Measurements from ENCODE around the gene AKAP10. TPM values are rescaled to one million over a fixed set of nuclear protein-coding genes. Genes with fewer than 3 reads are reported as not detected.

Gene AKAP10
- total and polyA plus RNA-seq, 2 of the 4 experiments (the other 2 are of a cell fraction): 12.7 to 18.6 TPM

DNA sequence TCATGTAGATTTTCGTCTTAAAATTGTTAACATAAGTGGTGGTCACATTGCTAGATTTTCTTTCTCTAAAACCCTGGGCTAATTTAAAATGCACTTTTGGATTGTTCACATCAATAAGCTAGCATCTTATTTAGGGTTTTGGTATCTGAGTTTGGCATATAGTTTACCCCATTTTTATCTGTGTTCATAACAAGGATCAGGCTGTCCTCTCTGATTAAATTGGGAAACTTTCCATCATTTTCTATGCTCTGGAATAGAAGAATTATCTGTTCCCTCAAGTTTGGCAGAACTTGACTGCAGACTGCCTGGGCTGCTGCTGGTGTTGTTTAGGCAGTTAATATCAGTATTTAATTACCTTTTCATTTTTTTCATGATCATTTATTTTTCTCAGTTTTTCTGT is 33.3 kb upstream of the AKAP10 start:
- no peak overlapping the region for H3K14ac ChIP-seq (replicated peaks; ENCODE audit: low read depth, low read length)
- no peak overlapping the region for H2BK5ac ChIP-seq (ENCODE audit: low read depth, low read length, poor library complexity, severe bottlenecking)
- dilution Hi-C loops (cut with HindIII; ENCODE audit: low sequenced_read_pairs, unreplicated experiment): no loop called here
- no peaks in the 10 kb centered on the region for H4K20me1 ChIP-seq (ENCODE audit: insufficient read depth, low read length)
- no peak overlapping the region for H4K5ac ChIP-seq (ENCODE audit: low read depth, low read length)
- no peak overlapping the region for H2BK20ac ChIP-seq (ENCODE audit: low read depth, low read length)
- H4K91ac ChIP-seq (ENCODE audit: insufficient read depth, low read depth, low read length): no peak overlapping the region
- ATAC-seq (ENCODE audit: low read depth) (no peak), DNase-seq (no peak)
- ChIA-PET POLR2A (ENCODE audit: unreplicated experiment) (no interaction called here), CTCF (interaction anchor here (0.8 to 1.7 kb wide), 5 partner anchors 9 to 91 kb away, joined by 3 to 7 read pairs (median 3); no protein-coding TSS in a partner anchor)
- H3K36me3 ChIP-seq (ENCODE audit: control insufficient read depth, insufficient read depth, low read length): no peaks in the 10 kb centered on the region
- no peaks in the 10 kb centered on the region for H3K9me3 ChIP-seq (ENCODE audit: control insufficient read depth, insufficient read depth, low read length)
- H3K27ac ChIP-seq (ENCODE audit: insufficient read depth, low read length): no peak overlapping the region
- in situ Hi-C loops (cut with MboI; ENCODE audit: low sequenced_read_pairs): no loop called here
- no peak overlapping the region for H2BK120ac ChIP-seq (ENCODE audit: low read depth, low read length)
- no peak overlapping the region for H2BK15ac ChIP-seq (ENCODE audit: low read depth, low read length)
- 40% methylated on average over 1 of the region's 1 CpG; no CpG with 5 or more reads in 1 of the 2 experiments for WGBS, 2 experiments (ENCODE audit: extremely low coverage in 2 of 2, insufficient read length in 1 of 2)
- BruUV-seq (replicated peaks): no TSS peak
- TF ChIP-seq SMC3 (IDR thresholded peaks at IDR 0.05; ENCODE audit: low read depth, low read length): no peak
- TF ChIP-seq MXI1 (IDR thresholded peaks at IDR 0.05; ENCODE audit: borderline replicate concordance, low read depth, low read length): no peak
- TF ChIP-seq BHLHE40 (IDR thresholded peaks at IDR 0.05; ENCODE audit: low read depth, low read length): no peak
- no peak for TF ChIP-seq RAD21 (IDR thresholded peaks at IDR 0.05; ENCODE audit: low read length)
- TF ChIP-seq POLR2A (IDR thresholded peaks at IDR 0.05; ENCODE audit: low read depth, low read length): no peak
- TF ChIP-seq CEBPB (IDR thresholded peaks at IDR 0.05; ENCODE audit: low read depth, low read length): no peak
- no peak for TF ChIP-seq MAZ (IDR thresholded peaks at IDR 0.05; ENCODE audit: borderline replicate concordance, low read depth, low read length)
- TF ChIP-seq RCOR1 (IDR thresholded peaks at IDR 0.05; ENCODE audit: insufficient replicate concordance, low read length): no peak
- no peak for TF ChIP-seq RFX5 (IDR thresholded peaks at IDR 0.05; ENCODE audit: low read depth, low read length)
- TF ChIP-seq CHD1 (IDR thresholded peaks at IDR 0.05; ENCODE audit: low read depth, low read length): no peak
- TF ChIP-seq, protein P1, sequence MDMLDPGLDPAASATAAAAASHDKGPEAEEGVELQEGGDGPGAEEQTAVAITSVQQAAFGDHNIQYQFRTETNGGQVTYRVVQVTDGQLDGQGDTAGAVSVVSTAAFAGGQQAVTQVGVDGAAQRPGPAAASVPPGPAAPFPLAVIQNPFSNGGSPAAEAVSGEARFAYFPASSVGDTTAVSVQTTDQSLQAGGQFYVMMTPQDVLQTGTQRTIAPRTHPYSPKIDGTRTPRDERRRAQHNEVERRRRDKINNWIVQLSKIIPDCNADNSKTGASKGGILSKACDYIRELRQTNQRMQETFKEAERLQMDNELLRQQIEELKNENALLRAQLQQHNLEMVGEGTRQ (IDR thresholded peaks at IDR 0.05; ENCODE audit: low read depth, low read length): no peak
- TF ChIP-seq, protein P2, sequence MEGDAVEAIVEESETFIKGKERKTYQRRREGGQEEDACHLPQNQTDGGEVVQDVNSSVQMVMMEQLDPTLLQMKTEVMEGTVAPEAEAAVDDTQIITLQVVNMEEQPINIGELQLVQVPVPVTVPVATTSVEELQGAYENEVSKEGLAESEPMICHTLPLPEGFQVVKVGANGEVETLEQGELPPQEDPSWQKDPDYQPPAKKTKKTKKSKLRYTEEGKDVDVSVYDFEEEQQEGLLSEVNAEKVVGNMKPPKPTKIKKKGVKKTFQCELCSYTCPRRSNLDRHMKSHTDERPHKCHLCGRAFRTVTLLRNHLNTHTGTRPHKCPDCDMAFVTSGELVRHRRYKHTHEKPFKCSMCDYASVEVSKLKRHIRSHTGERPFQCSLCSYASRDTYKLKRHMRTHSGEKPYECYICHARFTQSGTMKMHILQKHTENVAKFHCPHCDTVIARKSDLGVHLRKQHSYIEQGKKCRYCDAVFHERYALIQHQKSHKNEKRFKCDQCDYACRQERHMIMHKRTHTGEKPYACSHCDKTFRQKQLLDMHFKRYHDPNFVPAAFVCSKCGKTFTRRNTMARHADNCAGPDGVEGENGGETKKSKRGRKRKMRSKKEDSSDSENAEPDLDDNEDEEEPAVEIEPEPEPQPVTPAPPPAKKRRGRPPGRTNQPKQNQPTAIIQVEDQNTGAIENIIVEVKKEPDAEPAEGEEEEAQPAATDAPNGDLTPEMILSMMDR (conservative IDR thresholded peaks at IDR 0.05; ENCODE audit: low read depth, low read length): no peak
- TF ChIP-seq, protein P3, sequence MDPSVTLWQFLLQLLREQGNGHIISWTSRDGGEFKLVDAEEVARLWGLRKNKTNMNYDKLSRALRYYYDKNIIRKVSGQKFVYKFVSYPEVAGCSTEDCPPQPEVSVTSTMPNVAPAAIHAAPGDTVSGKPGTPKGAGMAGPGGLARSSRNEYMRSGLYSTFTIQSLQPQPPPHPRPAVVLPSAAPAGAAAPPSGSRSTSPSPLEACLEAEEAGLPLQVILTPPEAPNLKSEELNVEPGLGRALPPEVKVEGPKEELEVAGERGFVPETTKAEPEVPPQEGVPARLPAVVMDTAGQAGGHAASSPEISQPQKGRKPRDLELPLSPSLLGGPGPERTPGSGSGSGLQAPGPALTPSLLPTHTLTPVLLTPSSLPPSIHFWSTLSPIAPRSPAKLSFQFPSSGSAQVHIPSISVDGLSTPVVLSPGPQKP (IDR thresholded peaks at IDR 0.05; ENCODE audit: borderline replicate concordance, low read depth, low read length): no peak
- no peak overlapping the region for H3K4ac ChIP-seq (ENCODE audit: low read depth, low read length)
- H3K56ac ChIP-seq (ENCODE audit: extremely low read depth, insufficient read depth, low read length): no peak overlapping the region
- no peak overlapping the region for H4K8ac ChIP-seq (ENCODE audit: low read depth in 2 of 2, low read length in 2 of 2)
- H3K23ac ChIP-seq (ENCODE audit: low read depth, low read length): no peak overlapping the region
- no peaks in the 10 kb centered on the region for H3K9me1 ChIP-seq (ENCODE audit: insufficient read depth, low read length)
- no peak overlapping the region for H3K4me2 ChIP-seq (ENCODE audit: low read depth, low read length)
- no peak overlapping the region for H3K4me3 ChIP-seq (ENCODE audit: insufficient read depth, low read depth, low read length)
- intact Hi-C loops (cut with micrococcal nuclease): loop anchor here (1.0 kb wide), 1 partner anchor 105 kb away; no protein-coding TSS in a partner anchor
- no peak overlapping the region for H3K18ac ChIP-seq (ENCODE audit: low read depth, low read length)
- H3K4me1 ChIP-seq (ENCODE audit: control insufficient read depth, insufficient read depth, low read length): no peaks in the 10 kb centered on the region
- peaks cover 32% of the 10 kb centered on the region for H3K27me3 ChIP-seq (ENCODE audit: control insufficient read depth, insufficient read depth, low read length)
- H2AK9ac ChIP-seq (replicated peaks; ENCODE audit: low read depth, low read length, poor library complexity): no peak overlapping the region
- H2AK5ac ChIP-seq (ENCODE audit: low read depth, low read length): no peak overlapping the region
- H3K9ac ChIP-seq (ENCODE audit: low read depth, low read length): no peak overlapping the region
- no peaks in the 10 kb centered on the region for H3K79me1 ChIP-seq (ENCODE audit: low read depth in 1 of 2, low read length in 2 of 2)
- H2AFZ ChIP-seq (replicated peaks; ENCODE audit: low read length, poor library complexity): no peak overlapping the region
